Coronary artery (tissue), 2 donors: ENCODE measurements around the gene RP2.

Experiments used
- DNase-seq: peaks from one replicate; pipeline ENCODE4 v3.0.0-alpha.2; 2017; ENCODE audit warnings: low spot score
- H3K27ac ChIP-seq, 2 donors: fragments of 200-600 bp; sonication (generic); one replicate each; pipeline ENCODE4 v1.5.1; 2016 to 2019
- H3K4me3 ChIP-seq: fragments of 200-600 bp; sonication (generic); 2 replicates; pipeline ENCODE4 v1.5.1; 2016; ENCODE audit warnings: mild to moderate bottlenecking, moderate library complexity
- CTCF ChIP-seq: fragments of 200-600 bp; sonication (generic); IDR thresholded peaks from one replicate; pipeline ENCODE4 v1.5.1; 2019; ENCODE audit warnings: antibody characterized with exemption

Gene RP2

GRCh38 chrX:46803140-46803539 lies 33.7 kb upstream of the RP2 start:
- TF ChIP-seq CTCF, result no peak
- Histone ChIP-seq H3K4me3 (no peak overlapping the region), H3K27ac (no peak overlapping the region)
- no peak for DNase-seq

- TF ChIP-seq CTCF, result no peak
- no peak for DNase-seq
- H3K4me3 ChIP-seq, result no peak overlapping the region
- no peak overlapping the region for H3K27ac ChIP-seq
These were observed 31.6 kb upstream of the RP2 start for GRCh38 chrX:46805270-46805669.

- H3K27ac ChIP-seq, result no peak overlapping the region
- H3K4me3 ChIP-seq, result no peak overlapping the region
- no peak for DNase-seq
- TF ChIP-seq CTCF, result no peak
These were observed 25.7 kb upstream of the RP2 start for GRCh38 chrX:46811121-46811520.

- no peak for DNase-seq
- Histone ChIP-seq H3K4me3 (no peak overlapping the region), H3K27ac (no peak overlapping the region)
- TF ChIP-seq CTCF, result no peak
These were observed 24.4 kb upstream of the RP2 start for GRCh38 chrX:46812445-46812844.

GRCh38 chrX:46814966-46815365 lies 21.9 kb upstream of the RP2 start:
- DNase-seq, result no peak
- no peak for TF ChIP-seq CTCF
- H3K4me3 ChIP-seq, result no peak overlapping the region
- no peak overlapping the region for H3K27ac ChIP-seq

GRCh38 chrX:46819136-46819535 lies 17.7 kb upstream of the RP2 start:
- TF ChIP-seq CTCF, result no peak
- Histone ChIP-seq H3K27ac (no peak overlapping the region), H3K4me3 (no peak overlapping the region)
- DNase-seq, result no peak

GRCh38 chrX:46820391-46821100 lies 16.3 kb upstream of the RP2 start:
- DNase-seq, result no peak
- H3K27ac ChIP-seq, result no peak overlapping the region
- H3K4me3 ChIP-seq, result no peak overlapping the region
- no peak for TF ChIP-seq CTCF
